Mesendoderm (in vitro differentiated cells): ENCODE data around the gene SPECC1.
"Not testable (repeated sequence)": the region's sequence is repeated elsewhere in the genome, so short reads cannot be mapped to it uniquely, and the experiment has no call there.

Source experiments
- DNase-seq: peaks from one replicate; pipeline ENCODE4 v3.0.0; 2013
- H2AK5ac ChIP-seq: 2 replicates; pipeline ENCODE4 v1.6.1; 2013; ENCODE audit warnings: low read length, inconsistent platforms
- H2BK120ac ChIP-seq: 2 replicates; pipeline ENCODE4 v1.6.1; 2013; ENCODE audit warnings: low read depth, mild to moderate bottlenecking, low read length, moderate library complexity, mixed read lengths
- H2BK15ac ChIP-seq: replicated peaks from 2 replicates; pipeline ENCODE4 v1.6.1; 2013; ENCODE audit warnings: low read depth, mild to moderate bottlenecking, moderate library complexity
- H2BK5ac ChIP-seq: 2 replicates; pipeline ENCODE4 v1.6.1; 2013; ENCODE audit warnings: low read length, inconsistent platforms
- H3K18ac ChIP-seq: 2 replicates; pipeline ENCODE4 v1.6.1; 2013; ENCODE audit warnings: mild to moderate bottlenecking, low read length, mixed read lengths
- H3K23ac ChIP-seq: one replicate; pipeline ENCODE4 v1.6.1; 2013; ENCODE audit warnings: low read length
- H3K27ac ChIP-seq: 2 replicates; pipeline ENCODE4 v1.5.1; 2013; ENCODE audit warnings: low read depth, mild to moderate bottlenecking, inconsistent platforms, low read length, moderate library complexity
- H3K27me3 ChIP-seq: 2 replicates; pipeline ENCODE4 v1.6.1; 2013; ENCODE audit warnings: low read length, control low read depth, mild to moderate bottlenecking, inconsistent platforms; ENCODE audit not compliant: insufficient read depth, poor library complexity
- H3K36me3 ChIP-seq: 2 replicates; pipeline ENCODE4 v1.6.1; 2013; ENCODE audit warnings: low read length, inconsistent platforms; ENCODE audit not compliant: control insufficient read depth, insufficient read depth
- H3K4ac ChIP-seq: one replicate; pipeline ENCODE4 v1.6.1; 2013; ENCODE audit warnings: low read depth, mild to moderate bottlenecking, low read length, moderate library complexity
- H3K4me1 ChIP-seq: 2 replicates; pipeline ENCODE4 v1.6.1; 2013; ENCODE audit warnings: low read depth, low read length, inconsistent platforms; ENCODE audit not compliant: control insufficient read depth
- H3K4me2 ChIP-seq: 2 replicates; pipeline ENCODE4 v1.6.1; 2013; ENCODE audit warnings: low read length
- H3K4me3 ChIP-seq: 2 replicates; pipeline ENCODE4 v1.5.1; 2013; ENCODE audit warnings: mild to moderate bottlenecking, low read length
- H3K56ac ChIP-seq: one replicate; pipeline ENCODE4 v1.6.1; 2013; ENCODE audit warnings: low read length
- H3K79me1 ChIP-seq: 2 replicates; pipeline ENCODE4 v1.6.1; 2013; ENCODE audit warnings: low read length, inconsistent platforms
- H3K79me2 ChIP-seq: 2 replicates; pipeline ENCODE4 v1.6.1; 2013; ENCODE audit warnings: mild to moderate bottlenecking, low read length; ENCODE audit not compliant: control insufficient read depth, insufficient read depth
- H3K9ac ChIP-seq: 2 replicates; pipeline ENCODE4 v1.6.1; 2013; ENCODE audit warnings: low read length, inconsistent platforms
- H4K5ac ChIP-seq: one replicate; pipeline ENCODE4 v1.6.1; 2013; ENCODE audit warnings: low read length
- H4K8ac ChIP-seq: one replicate; pipeline ENCODE4 v1.6.1; 2013; ENCODE audit warnings: low read depth, mild to moderate bottlenecking, control low read depth, low read length, moderate library complexity
- WGBS: extraction: QIAGEN DNeasy Blood & Tissue Kit; methylation state at CpG from one replicate; pipeline ENCODE4 v1.1.7; 2013; ENCODE audit warnings: low lambda C conversion rate, missing lambda C conversion rate; ENCODE audit not compliant: insufficient coverage; ENCODE audit errors: extremely low coverage; 5-methylcytosine and 5-hydroxymethylcytosine counted together

Gene SPECC1

DNA sequence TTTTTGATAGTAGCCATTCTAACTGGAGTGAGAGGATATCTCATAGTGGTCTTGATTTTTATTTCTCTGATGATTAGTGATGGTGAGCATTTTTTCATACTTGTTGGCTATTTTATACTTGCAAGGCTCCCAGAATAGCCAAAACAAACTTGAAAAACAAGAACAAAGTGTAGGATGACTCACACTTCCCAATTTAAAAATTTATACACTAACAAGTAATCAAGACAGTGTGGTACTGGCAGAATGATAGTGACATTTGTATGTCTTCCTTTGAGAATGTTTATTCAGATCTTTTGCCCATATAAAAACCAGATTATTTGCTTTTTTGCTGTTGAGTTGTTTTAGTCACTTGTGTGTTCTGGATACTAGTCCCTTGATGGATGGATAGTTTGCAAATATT is 17.8 kb downstream of the SPECC1 start:
- no peak overlapping the region for H2BK15ac ChIP-seq
- no peak for DNase-seq
- H2BK120ac ChIP-seq = no peak overlapping the region
- no peak overlapping the region for H3K27ac ChIP-seq
- no peak overlapping the region for H4K5ac ChIP-seq
- no peaks in the 10 kb centered on the region for H3K27me3 ChIP-seq
- no peaks in the 10 kb centered on the region for H3K36me3 ChIP-seq
- no peak overlapping the region for H3K23ac ChIP-seq
- H3K4me1 ChIP-seq = no peaks in the 10 kb centered on the region
- H3K79me1 ChIP-seq = no peaks in the 10 kb centered on the region
- H2BK5ac ChIP-seq = no peak overlapping the region
- no peak overlapping the region for H3K4me3 ChIP-seq
- H3K4ac ChIP-seq = no peak overlapping the region
- no peak overlapping the region for H3K18ac ChIP-seq
- no peak overlapping the region for H3K9ac ChIP-seq
- no peak overlapping the region for H3K4me2 ChIP-seq
- H3K56ac ChIP-seq = no peak overlapping the region
- no peak overlapping the region for H2AK5ac ChIP-seq
- no peaks in the 10 kb centered on the region for H3K79me2 ChIP-seq
- H4K8ac ChIP-seq = no peak overlapping the region

DNA sequence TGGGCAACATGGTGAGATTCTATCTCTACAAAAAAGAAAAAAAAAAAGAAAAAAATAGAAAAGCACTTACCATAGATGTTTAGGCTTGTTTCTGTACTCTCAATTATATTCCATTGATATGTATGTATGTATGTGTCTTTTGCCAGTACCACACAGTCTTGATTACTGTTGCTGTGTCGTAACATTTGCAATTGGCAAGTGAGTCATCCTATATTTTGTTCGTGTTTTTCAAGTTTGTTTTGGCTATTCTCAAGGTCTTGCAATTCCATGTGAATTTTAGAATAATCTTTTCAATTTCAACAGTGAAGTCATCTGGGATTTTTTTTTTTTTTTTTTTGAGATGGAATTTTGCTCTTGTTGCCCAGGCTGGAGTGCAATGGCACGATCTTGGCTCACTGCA is 19.3 kb downstream of the SPECC1 start:
- Histone ChIP-seq H3K4ac (no peak overlapping the region), H3K4me2 (no peak overlapping the region), H2AK5ac (no peak overlapping the region), H3K56ac (no peak overlapping the region), H3K23ac (no peak overlapping the region), H3K4me3 (no peak overlapping the region), H4K8ac (no peak overlapping the region), H3K36me3 (no peaks in the 10 kb centered on the region), H3K79me2 (no peaks in the 10 kb centered on the region), H3K18ac (no peak overlapping the region), H3K27me3 (no peaks in the 10 kb centered on the region), H4K5ac (no peak overlapping the region), H2BK15ac (no peak overlapping the region), H3K79me1 (no peaks in the 10 kb centered on the region), H3K9ac (no peak overlapping the region), H3K4me1 (no peaks in the 10 kb centered on the region), H3K27ac (no peak overlapping the region), H2BK120ac (no peak overlapping the region), H2BK5ac (no peak overlapping the region)
- no CpG with 5 or more reads among the region's 3 CpGs for WGBS
- no peak for DNase-seq

DNA sequence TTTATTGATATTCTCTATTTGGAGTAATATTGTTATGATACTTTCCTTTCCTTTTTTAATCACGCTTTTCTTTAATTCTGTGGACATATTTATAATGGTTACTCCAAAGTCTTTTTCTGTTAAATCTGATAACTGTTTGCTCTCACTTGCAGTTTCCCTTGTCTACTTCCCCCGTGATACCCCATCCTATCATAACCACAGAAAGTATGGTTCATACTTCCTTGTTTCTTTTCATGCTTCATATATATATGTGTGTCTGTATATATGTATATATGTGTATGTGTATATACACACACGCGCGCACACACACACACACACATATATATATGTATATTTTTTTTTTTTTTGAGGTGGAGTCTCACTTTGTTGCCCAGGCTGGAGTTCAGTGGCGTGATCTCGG is 23.5 kb downstream of the SPECC1 start:
- H2BK5ac ChIP-seq = no peak overlapping the region
- H3K27ac ChIP-seq = no peak overlapping the region
- no peak overlapping the region for H3K4ac ChIP-seq
- no peak overlapping the region for H4K8ac ChIP-seq
- WGBS = no CpG with 5 or more reads among the region's 7 CpGs
- H4K5ac ChIP-seq = no peak overlapping the region
- H2BK120ac ChIP-seq = no peak overlapping the region
- H3K79me1 ChIP-seq = no peaks in the 10 kb centered on the region
- DNase-seq = no peak
- H3K18ac ChIP-seq = no peak overlapping the region
- H3K56ac ChIP-seq = no peak overlapping the region
- H3K9ac ChIP-seq = no peak overlapping the region
- no peaks in the 10 kb centered on the region for H3K36me3 ChIP-seq
- H2AK5ac ChIP-seq = no peak overlapping the region
- H2BK15ac ChIP-seq = no peak overlapping the region
- H3K23ac ChIP-seq = no peak overlapping the region
- H3K4me2 ChIP-seq = no peak overlapping the region
- H3K4me1 ChIP-seq = no peaks in the 10 kb centered on the region
- no peaks in the 10 kb centered on the region for H3K27me3 ChIP-seq
- no peaks in the 10 kb centered on the region for H3K79me2 ChIP-seq
- H3K4me3 ChIP-seq = no peak overlapping the region

DNA sequence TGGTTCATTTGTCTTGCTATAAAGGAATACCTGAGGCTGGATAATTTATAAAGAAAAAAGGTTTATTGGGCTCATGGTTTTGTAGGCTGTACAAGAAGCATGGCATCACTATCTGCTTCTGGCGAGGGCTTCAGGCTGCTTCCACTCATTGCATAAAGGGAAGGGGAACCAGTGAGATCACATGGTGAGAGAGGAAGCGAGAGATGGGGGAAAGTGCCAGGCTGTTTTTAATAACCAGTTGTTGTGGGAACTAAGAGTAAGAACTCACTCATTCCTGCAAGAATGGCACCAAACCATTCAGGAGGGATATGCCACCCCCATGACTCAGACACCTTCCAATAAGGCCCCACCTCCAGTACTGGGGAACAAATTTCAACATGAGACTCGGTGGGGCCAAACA is 24.3 kb downstream of the SPECC1 start:
- Histone ChIP-seq H3K36me3 (no peaks in the 10 kb centered on the region), H3K56ac (no peak overlapping the region), H3K9ac (no peak overlapping the region), H4K8ac (no peak overlapping the region), H2AK5ac (no peak overlapping the region), H2BK5ac (no peak overlapping the region), H3K79me1 (no peaks in the 10 kb centered on the region), H2BK15ac (no peak overlapping the region), H3K27ac (no peak overlapping the region), H3K23ac (no peak overlapping the region), H3K4me1 (no peaks in the 10 kb centered on the region), H2BK120ac (no peak overlapping the region), H3K18ac (no peak overlapping the region), H3K79me2 (no peaks in the 10 kb centered on the region), H3K4ac (no peak overlapping the region), H3K4me3 (no peak overlapping the region), H4K5ac (no peak overlapping the region), H3K4me2 (no peak overlapping the region), H3K27me3 (no peaks in the 10 kb centered on the region)
- no CpG with 5 or more reads among the region's 3 CpGs for WGBS
- DNase-seq = no peak

DNA sequence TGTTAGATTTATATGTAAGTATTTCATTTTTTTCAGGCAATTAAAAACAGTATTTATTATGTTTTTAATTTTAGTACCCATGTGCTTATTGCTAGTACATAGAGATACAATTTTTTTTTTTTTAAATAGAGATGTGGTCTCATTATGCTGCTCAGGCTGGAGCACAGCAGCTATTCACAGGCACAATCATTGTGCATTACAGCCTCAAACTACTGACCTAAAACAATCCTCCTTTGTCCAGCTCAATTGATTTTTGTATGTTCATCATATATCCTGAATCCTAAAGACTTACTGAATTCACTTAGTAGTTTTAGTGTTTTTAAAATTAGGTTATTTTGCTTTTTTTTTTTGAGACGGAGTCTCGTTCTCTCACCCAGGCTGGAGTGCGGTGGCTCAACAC is 26.3 kb downstream of the SPECC1 start:
- WGBS = no CpG with 5 or more reads among the region's 3 CpGs
- Histone ChIP-seq H3K36me3 (no peaks in the 10 kb centered on the region), H3K4me2 (no peak overlapping the region), H3K27ac (no peak overlapping the region), H3K4me1 (no peaks in the 10 kb centered on the region), H3K23ac (no peak overlapping the region), H4K8ac (no peak overlapping the region), H4K5ac (no peak overlapping the region), H3K18ac (no peak overlapping the region), H2BK120ac (no peak overlapping the region), H3K56ac (no peak overlapping the region), H3K79me2 (no peaks in the 10 kb centered on the region), H2AK5ac (no peak overlapping the region), H2BK5ac (no peak overlapping the region), H3K27me3 (no peaks in the 10 kb centered on the region), H3K79me1 (no peaks in the 10 kb centered on the region), H3K4ac (no peak overlapping the region), H2BK15ac (no peak overlapping the region), H3K4me3 (no peak overlapping the region), H3K9ac (no peak overlapping the region)
- no peak for DNase-seq

DNA sequence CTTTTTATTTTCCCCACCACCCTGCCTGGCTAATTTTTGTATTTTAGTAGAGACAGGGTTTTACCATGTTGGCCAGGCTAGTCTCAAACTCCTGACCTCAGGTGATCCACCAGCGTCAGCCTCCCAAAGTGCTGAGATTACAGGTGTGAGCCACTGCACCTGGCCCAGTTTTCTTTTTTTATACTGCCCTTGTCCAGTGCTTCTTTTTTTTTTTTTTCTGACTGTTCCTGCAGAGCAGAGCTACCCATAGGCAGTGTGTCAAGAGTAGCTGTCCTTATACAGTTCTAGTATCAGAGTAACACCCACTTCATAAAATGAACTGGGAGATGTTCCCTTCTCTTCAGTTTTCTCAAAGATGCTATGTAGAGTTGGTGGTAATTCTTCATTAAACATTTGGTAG is 28.1 kb downstream of the SPECC1 start:
- H3K4ac ChIP-seq, H3K4me1 ChIP-seq, H3K4me2 ChIP-seq, DNase-seq, H2AK5ac ChIP-seq, H3K4me3 ChIP-seq, H2BK15ac ChIP-seq, H3K36me3 ChIP-seq, H4K8ac ChIP-seq, H4K5ac ChIP-seq, H3K79me2 ChIP-seq, H3K23ac ChIP-seq, H3K27ac ChIP-seq, H3K18ac ChIP-seq, H2BK120ac ChIP-seq, H3K27me3 ChIP-seq, H2BK5ac ChIP-seq, H3K56ac ChIP-seq, H3K79me1 ChIP-seq, H3K9ac ChIP-seq: not testable (repeated sequence)
- WGBS = no CpG with 5 or more reads among the region's 1 CpG
